Gastrocnemius medialis (tissue), 4 donors: Measurements from ENCODE around the gene APOLD1.

ENCODE experiments used
- POLR2A ChIP-seq, 2 donors: fragments of 450-650 bp; IDR thresholded peaks; one replicate each; pipeline ENCODE4 v1.6.1; 2017; ENCODE audit warnings: antibody characterized with exemption in 2 of 2, mild to moderate bottlenecking in 2 of 2, moderate library complexity in 2 of 2
- TF ChIP-seq, protein P1 (sequence below), 5 experiments: fragments of 450-650 bp in 3 of 5; fragments of 200-600 bp in 2 of 5; sonication (generic) in 2 of 5; IDR thresholded peaks in 4 of 5; conservative IDR thresholded peaks in 1 of 5; 1 replicate in 4 of 5; 2 replicates in 1 of 5; pipeline ENCODE4 v1.5.1; 2016 to 2019; ENCODE audit warnings: antibody characterized with exemption in 5 of 5, mild to moderate bottlenecking in 3 of 5, moderate library complexity in 3 of 5

- TF ChIP-seq, protein P1, sequence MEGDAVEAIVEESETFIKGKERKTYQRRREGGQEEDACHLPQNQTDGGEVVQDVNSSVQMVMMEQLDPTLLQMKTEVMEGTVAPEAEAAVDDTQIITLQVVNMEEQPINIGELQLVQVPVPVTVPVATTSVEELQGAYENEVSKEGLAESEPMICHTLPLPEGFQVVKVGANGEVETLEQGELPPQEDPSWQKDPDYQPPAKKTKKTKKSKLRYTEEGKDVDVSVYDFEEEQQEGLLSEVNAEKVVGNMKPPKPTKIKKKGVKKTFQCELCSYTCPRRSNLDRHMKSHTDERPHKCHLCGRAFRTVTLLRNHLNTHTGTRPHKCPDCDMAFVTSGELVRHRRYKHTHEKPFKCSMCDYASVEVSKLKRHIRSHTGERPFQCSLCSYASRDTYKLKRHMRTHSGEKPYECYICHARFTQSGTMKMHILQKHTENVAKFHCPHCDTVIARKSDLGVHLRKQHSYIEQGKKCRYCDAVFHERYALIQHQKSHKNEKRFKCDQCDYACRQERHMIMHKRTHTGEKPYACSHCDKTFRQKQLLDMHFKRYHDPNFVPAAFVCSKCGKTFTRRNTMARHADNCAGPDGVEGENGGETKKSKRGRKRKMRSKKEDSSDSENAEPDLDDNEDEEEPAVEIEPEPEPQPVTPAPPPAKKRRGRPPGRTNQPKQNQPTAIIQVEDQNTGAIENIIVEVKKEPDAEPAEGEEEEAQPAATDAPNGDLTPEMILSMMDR (IDR thresholded peaks at IDR 0.05 in 4 of 5, conservative IDR thresholded peaks at IDR 0.05 in 1 of 5), result no peak
- TF ChIP-seq POLR2A (IDR thresholded peaks at IDR 0.05), result no peak
These were observed 20.6 kb upstream of the APOLD1 start for GRCh38 chr12:12764824-12765223.
